HPDE6-E6E7 (cell line): ENCODE results near the gene FOSL1.

Source experiments
- DNase-seq: peaks from one replicate; pipeline ENCODE4 v3.0.0; 2011; ENCODE audit warnings: missing footprints; ENCODE audit errors: extremely low spot score

Gene FOSL1

GRCh38 chr11:65863889-65864705, 36.1 kb downstream of the FOSL1 start:
- no peak for DNase-seq

GRCh38 chr11:65862941-65863888, 37.0 kb downstream of the FOSL1 start:
- no peak for DNase-seq

GRCh38 chr11:65862191-65862735, 37.9 kb downstream of the FOSL1 start:
- DNase-seq: no peak

GRCh38 chr11:65861533-65862183, 38.5 kb downstream of the FOSL1 start:
- no peak for DNase-seq

GRCh38 chr11:65861165-65861505, 39.1 kb downstream of the FOSL1 start:
- no peak for DNase-seq

GRCh38 chr11:65860278-65861164, 39.7 kb downstream of the FOSL1 start, which contains the start of gene MUS81:
Gene MUS81, plus strand, starts transcription at chr11:65860433. Its CDS starts 321 bp downstream, at chr11:65860754.
- peak; percentile 92 for DNase-seq

GRCh38 chr11:65859812-65860277, 40.3 kb downstream of the FOSL1 start:
- no peak for DNase-seq

GRCh38 chr11:65859095-65859811, 40.9 kb downstream of the FOSL1 start:
- peak; percentile 86 for DNase-seq

- no peak for DNase-seq
Measured at GRCh38 chr11:65858681-65859087, 41.5 kb downstream of the FOSL1 start.

- peak; percentile 85 for DNase-seq
Measured at GRCh38 chr11:65857853-65858680, 42.1 kb downstream of the FOSL1 start, which contains the start of gene CFL1. Gene CFL1, minus strand, starts transcription at chr11:65858180. Its CDS starts 81 bp downstream, at chr11:65858099.

- no peak for DNase-seq
Measured at GRCh38 chr11:65857500-65857852, 42.7 kb downstream of the FOSL1 start.

GRCh38 chr11:65856689-65857499, 43.3 kb downstream of the FOSL1 start:
- no peak for DNase-seq

- DNase-seq: no peak
Measured at GRCh38 chr11:65855927-65856363, 44.2 kb downstream of the FOSL1 start.

GRCh38 chr11:65854852-65855837, 45.0 kb downstream of the FOSL1 start:
- DNase-seq: no peak

GRCh38 chr11:65854161-65854592, 46.0 kb downstream of the FOSL1 start:
- no peak for DNase-seq

GRCh38 chr11:65853246-65853979, 46.8 kb downstream of the FOSL1 start:
- DNase-seq: no peak
